Parathyroid adenoma (tissue), 2 donors: ENCODE results near the gene FHOD3.

Experiments
- H2AFZ ChIP-seq: fragments of 300-600 bp; sonication (generic); one replicate; pipeline ENCODE4 v1.7.0; 2017; ENCODE audit warnings: antibody characterized with exemption, mild to moderate bottlenecking
- H3K27ac ChIP-seq: fragments of 300-600 bp; sonication (generic); one replicate; pipeline ENCODE4 v1.7.0; 2017
- H3K27me3 ChIP-seq: fragments of 300-600 bp; sonication (generic); one replicate; pipeline ENCODE4 v1.7.0; 2017; ENCODE audit warnings: low read length; ENCODE audit not compliant: control insufficient read depth, insufficient read depth
- H3K36me3 ChIP-seq: fragments of 300-600 bp; sonication (generic); one replicate; pipeline ENCODE4 v1.7.0; 2017; ENCODE audit warnings: low read length; ENCODE audit not compliant: control insufficient read depth, insufficient read depth
- H3K4me1 ChIP-seq: fragments of 300-600 bp; sonication (generic); one replicate; pipeline ENCODE4 v1.7.0; 2017; ENCODE audit warnings: control low read depth
- H3K4me2 ChIP-seq: fragments of 300-600 bp; sonication (generic); one replicate; pipeline ENCODE4 v1.7.0; 2017; ENCODE audit warnings: low read length
- H3K4me3 ChIP-seq: fragments of 300-600 bp; sonication (generic); one replicate; pipeline ENCODE4 v1.7.0; 2017; ENCODE audit warnings: low read depth, low read length
- H3K79me2 ChIP-seq: fragments of 300-600 bp; sonication (generic); one replicate; pipeline ENCODE4 v1.7.0; 2017; ENCODE audit warnings: control low read depth
- H3K9ac ChIP-seq: fragments of 300-600 bp; sonication (generic); one replicate; pipeline ENCODE4 v1.7.0; 2017; ENCODE audit warnings: mild to moderate bottlenecking
- H3K9me3 ChIP-seq: fragments of 300-600 bp; sonication (generic); one replicate; pipeline ENCODE4 v1.7.0; 2017; ENCODE audit warnings: low read length; ENCODE audit not compliant: control insufficient read depth
- CTCF ChIP-seq: fragments of 300-600 bp; sonication (generic); IDR thresholded peaks from one replicate; pipeline ENCODE4 v1.7.0; 2017; ENCODE audit warnings: antibody characterized with exemption, mild to moderate bottlenecking
- donor health status: primary hyperparathyroidism.

Gene FHOD3

GRCh38 chr18:36593641-36594040 lies 296.1 kb downstream of the FHOD3 start:
- Histone ChIP-seq H3K9ac (no peak overlapping the region), H3K27ac (no peak overlapping the region), H3K79me2 (no peaks in the 10 kb centered on the region), H2AFZ (no peak overlapping the region), H3K4me2 (no peak overlapping the region), H3K27me3 (no peaks in the 10 kb centered on the region), H3K4me3 (no peak overlapping the region), H3K4me1 (no peaks in the 10 kb centered on the region), H3K9me3 (no peaks in the 10 kb centered on the region), H3K36me3 (no peaks in the 10 kb centered on the region)
- no peak for TF ChIP-seq CTCF

GRCh38 chr18:36594621-36595020 lies 297.1 kb downstream of the FHOD3 start:
- no peak for TF ChIP-seq CTCF

GRCh38 chr18:36595046-36595817 lies 297.7 kb downstream of the FHOD3 start:
- no peaks in the 10 kb centered on the region for H3K36me3 ChIP-seq

More at GRCh38 chr18:36594621-36595020, 297.1 kb downstream of the FHOD3 start:
- no peaks in the 10 kb centered on the region for H3K4me1 ChIP-seq
- no peaks in the 10 kb centered on the region for H3K79me2 ChIP-seq
- no peak overlapping the region for H2AFZ ChIP-seq
- H3K9me3 ChIP-seq = no peaks in the 10 kb centered on the region
- H3K36me3 ChIP-seq = no peaks in the 10 kb centered on the region
- H3K27me3 ChIP-seq = no peaks in the 10 kb centered on the region
- H3K4me3 ChIP-seq = no peak overlapping the region
- no peak overlapping the region for H3K27ac ChIP-seq
- no peak overlapping the region for H3K9ac ChIP-seq
- no peak overlapping the region for H3K4me2 ChIP-seq

GRCh38 chr18:36595818-36596215 lies 298.3 kb downstream of the FHOD3 start:
- no peaks in the 10 kb centered on the region for H3K27me3 ChIP-seq
- no peak overlapping the region for H3K4me2 ChIP-seq
- no peaks in the 10 kb centered on the region for H3K4me1 ChIP-seq
- no peaks in the 10 kb centered on the region for H3K79me2 ChIP-seq
- H3K9ac ChIP-seq = no peak overlapping the region
- no peaks in the 10 kb centered on the region for H3K36me3 ChIP-seq
- H3K27ac ChIP-seq = no peak overlapping the region
- no peak overlapping the region for H3K4me3 ChIP-seq
- H2AFZ ChIP-seq = no peak overlapping the region
- TF ChIP-seq CTCF = no peak
- no peaks in the 10 kb centered on the region for H3K9me3 ChIP-seq

More at GRCh38 chr18:36595046-36595817, 297.7 kb downstream of the FHOD3 start:
- H3K4me1 ChIP-seq = no peaks in the 10 kb centered on the region
- H3K27ac ChIP-seq = no peak overlapping the region
- no peak overlapping the region for H3K4me2 ChIP-seq
- TF ChIP-seq CTCF = no peak
- H3K9me3 ChIP-seq = no peaks in the 10 kb centered on the region
- no peak overlapping the region for H3K9ac ChIP-seq
- no peak overlapping the region for H2AFZ ChIP-seq
- no peaks in the 10 kb centered on the region for H3K79me2 ChIP-seq
- H3K27me3 ChIP-seq = no peaks in the 10 kb centered on the region
- no peak overlapping the region for H3K4me3 ChIP-seq

- Histone ChIP-seq H3K36me3 (no peaks in the 10 kb centered on the region), H2AFZ (no peak overlapping the region), H3K79me2 (no peaks in the 10 kb centered on the region), H3K4me2 (no peak overlapping the region), H3K9ac (no peak overlapping the region), H3K4me3 (no peak overlapping the region), H3K9me3 (no peaks in the 10 kb centered on the region), H3K4me1 (no peaks in the 10 kb centered on the region), H3K27me3 (no peaks in the 10 kb centered on the region), H3K27ac (no peak overlapping the region)
- TF ChIP-seq CTCF = no peak
Measured at GRCh38 chr18:36597636-36598035, 300.1 kb downstream of the FHOD3 start.
